GM18951 (cell line): ENCODE results near the gene ANHX.
"Not testable (repeated sequence)": the region's sequence is repeated elsewhere in the genome, so short reads cannot be mapped to it uniquely, and the experiment has no call there.

ENCODE experiments used
- POLR2A ChIP-seq: IDR thresholded peaks from 4 replicates; pipeline ENCODE4 v1.6.1; 2011; ENCODE audit warnings: mild to moderate bottlenecking; ENCODE audit not compliant: insufficient read length, insufficient read depth; ENCODE audit errors: extremely low read depth
- in situ Hi-C: fragments of 300-500 bp; cut with MboI; formaldehyde crosslinking; loops from one replicate; pipeline ENCODE4 v1.12.0; 2022; ENCODE audit warnings: low sequenced_read_pairs, mixed read lengths, inconsistent platforms; ENCODE audit not compliant: unreplicated experiment

Gene ANHX

DNA sequence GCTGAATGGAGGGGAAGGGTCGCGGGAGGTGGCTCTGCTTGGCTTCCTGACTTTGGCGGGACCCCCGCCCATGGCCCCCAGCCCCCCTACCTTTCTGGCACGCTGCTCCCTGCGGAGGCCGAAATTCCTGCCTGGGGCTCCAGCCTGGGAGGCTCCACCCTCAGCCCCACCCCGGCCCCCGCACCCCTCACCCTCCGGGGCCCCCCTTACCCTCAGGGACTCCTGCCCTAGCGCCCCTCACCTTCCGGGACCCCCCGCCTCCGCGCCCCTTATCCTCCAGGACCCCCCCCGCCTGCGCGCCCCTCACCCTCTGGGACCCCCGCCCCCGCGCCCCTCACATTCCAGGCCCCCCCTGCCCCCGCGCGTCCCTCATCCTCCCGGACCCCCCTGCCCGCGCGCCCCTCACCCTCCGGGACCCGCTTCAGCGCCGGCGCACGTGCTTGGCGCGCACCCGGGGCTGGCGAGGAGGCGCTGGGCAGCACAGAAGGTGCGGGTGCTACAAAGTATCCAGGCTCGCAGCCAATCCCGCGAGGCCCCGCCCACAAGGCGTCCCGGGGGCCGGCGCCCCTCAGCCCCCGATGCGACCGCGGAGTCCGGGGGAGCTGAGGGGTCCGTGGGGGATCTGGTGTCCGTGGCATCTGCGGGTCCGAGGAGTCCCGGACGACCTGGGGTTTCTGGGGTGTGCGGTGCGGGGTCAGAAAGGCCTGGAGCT, at the start of gene ANHX:
Gene ANHX, minus strand, starts transcription at position 477 of the 712 bp plus-strand sequence. CDS start 1,521 bp downstream, outside the sequence.
- in situ Hi-C loops: no loop called here
- TF ChIP-seq POLR2A: no peak

GRCh38 chr12:133264668-133265067, 29.0 kb upstream of the ANHX start:
- in situ Hi-C loops: not testable (repeated sequence)

DNA sequence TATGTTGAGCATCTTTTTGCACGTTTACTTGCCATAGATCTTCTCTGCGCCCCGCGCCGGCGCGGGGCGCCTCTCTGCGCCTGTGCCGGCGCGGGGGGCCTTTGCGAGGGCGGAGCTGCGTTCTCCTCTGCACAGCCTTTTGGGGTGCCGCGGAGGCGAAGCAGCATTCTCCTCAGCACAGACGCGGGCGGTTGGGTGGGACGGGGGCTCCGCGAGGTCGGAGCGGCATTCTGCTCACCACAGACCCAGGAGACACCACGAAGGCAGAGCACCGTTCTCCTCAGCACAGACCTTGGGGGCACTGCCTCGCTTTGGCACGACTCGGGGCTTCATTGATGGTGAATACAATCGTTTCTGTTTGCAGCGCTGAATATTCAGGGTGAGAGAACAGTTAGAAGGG, 28.5 kb upstream of the ANHX start:
- in situ Hi-C loops: no loop called here
- no peak for TF ChIP-seq POLR2A

DNA sequence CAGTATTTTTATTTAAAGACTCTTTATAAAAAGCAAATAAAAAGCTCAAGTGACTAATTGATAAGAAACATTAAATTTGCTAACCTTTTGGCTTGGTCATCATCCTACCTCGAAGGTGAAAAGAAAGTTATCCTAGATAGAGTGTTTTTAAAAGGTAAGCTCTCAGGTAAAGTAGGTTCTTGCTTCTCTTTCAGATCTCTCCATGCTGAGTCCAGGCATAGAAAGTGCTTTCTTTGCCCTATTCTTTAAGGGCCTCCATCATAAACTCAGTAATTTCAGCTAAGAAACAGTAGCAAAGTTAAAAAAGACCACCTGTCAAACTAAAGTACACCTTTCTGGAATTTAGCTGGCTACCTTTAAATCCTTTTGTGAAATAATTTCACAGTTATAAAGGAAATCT, 20.6 kb upstream of the ANHX start:
- TF ChIP-seq POLR2A: no peak
- in situ Hi-C loops: no loop called here

DNA sequence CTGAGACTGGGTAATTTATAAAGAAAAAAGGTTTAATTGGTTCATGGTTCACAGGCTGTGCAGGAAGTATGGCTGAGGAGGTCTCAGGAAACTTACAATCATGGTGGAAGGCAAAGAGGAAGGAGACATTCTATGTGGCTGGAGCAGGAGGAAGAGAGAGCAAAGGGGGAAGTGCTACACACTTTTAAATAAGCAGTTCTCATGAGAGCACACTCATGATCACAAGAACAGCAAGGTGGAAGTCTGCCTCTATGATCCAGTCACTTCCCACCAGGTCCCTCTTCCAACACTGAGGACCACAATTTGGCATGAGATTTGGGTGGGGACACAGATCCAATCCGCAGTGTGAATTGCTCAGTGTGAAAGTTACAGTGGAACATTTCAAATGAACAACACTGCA, 20.2 kb upstream of the ANHX start:
- in situ Hi-C loops: not testable (repeated sequence)

GRCh38 chr12:133251732-133252131, 16.1 kb upstream of the ANHX start:
- TF ChIP-seq POLR2A: no peak
- in situ Hi-C loops: no loop called here

GRCh38 chr12:133236556-133236955, 879 bp upstream of the ANHX start:
- in situ Hi-C loops: no loop called here
- no peak for TF ChIP-seq POLR2A

DNA sequence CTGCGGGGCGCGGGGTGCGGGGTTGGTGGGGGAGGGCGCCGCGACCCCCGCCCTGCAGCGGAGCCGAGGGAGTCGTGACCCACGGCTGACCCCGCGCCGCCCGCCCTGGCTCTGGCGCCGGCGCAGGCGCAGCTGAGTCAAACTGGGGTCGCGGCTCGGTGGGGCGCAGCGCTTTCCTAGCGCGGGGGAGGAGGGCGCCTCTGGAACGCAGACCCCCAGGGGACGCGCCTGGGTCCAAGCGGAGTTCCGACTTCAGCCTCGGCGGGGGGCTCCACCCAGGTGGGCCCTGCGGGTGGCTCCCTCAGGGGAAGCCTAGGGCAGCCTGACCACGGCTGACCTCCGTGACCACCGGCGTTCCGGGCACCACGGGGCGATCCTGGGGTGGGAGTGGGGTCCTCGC, 467 bp upstream of the ANHX start:
- in situ Hi-C loops: no loop called here
- TF ChIP-seq POLR2A: no peak

- no peak for TF ChIP-seq POLR2A
- in situ Hi-C loops: no loop called here
These were observed 706 bp downstream of the ANHX start for GRCh38 chr12:133234971-133235370.

GRCh38 chr12:133233993-133234564, 1.6 kb downstream of the ANHX start:
- in situ Hi-C loops: no loop called here
- no peak for TF ChIP-seq POLR2A

GRCh38 chr12:133233006-133233405, 2.7 kb downstream of the ANHX start:
- in situ Hi-C loops: no loop called here

DNA sequence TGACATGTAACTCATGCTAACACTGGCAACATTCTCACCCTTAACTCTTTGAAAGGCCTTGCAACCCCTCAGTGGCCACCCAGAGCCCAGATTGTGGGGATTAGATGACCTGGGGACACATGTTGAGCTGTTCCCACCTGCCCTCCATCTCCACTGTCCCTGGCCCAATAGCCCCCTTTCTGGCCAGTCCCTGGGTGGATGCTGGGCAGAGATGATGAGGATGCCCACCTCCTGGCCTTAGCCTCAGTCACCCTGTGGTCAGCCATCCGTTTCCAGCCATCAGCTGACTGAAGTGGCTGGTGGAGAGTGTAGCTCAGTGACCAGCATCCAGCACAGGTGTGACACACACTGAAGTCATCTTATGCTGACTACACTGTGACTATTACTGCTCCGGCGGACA, 4.7 kb downstream of the ANHX start:
- TF ChIP-seq POLR2A: no peak
- in situ Hi-C loops: no loop called here

More at GRCh38 chr12:133233006-133233405, 2.7 kb downstream of the ANHX start:
- TF ChIP-seq POLR2A: no peak

DNA sequence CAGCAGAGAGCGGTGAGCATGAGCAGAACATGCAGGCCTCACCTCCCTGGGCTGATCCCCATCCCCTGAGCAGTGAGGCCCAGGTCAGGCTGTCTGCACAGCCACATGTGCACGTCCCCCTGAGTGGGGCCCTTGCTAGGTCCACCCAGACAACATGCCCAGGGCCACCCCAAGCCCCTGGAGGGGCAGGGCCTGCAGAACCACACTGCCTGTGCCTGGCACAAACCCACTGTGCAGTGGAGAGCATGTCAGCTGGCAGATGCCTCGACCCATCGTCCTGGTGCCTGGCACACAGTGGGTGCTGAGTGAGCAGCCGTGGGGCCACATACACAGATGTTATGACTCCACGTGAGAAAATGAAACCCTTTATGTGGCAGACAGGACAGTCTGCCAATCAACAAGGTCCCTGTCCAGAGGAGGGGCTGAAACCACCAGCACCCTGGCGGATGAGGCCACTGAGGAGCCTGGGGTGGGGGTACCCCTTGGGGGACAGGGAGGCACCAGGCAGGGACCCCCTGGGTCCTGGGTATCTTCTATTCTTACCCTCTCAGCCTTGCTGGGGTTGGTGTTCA, 8.3 kb downstream of the ANHX start:
- no peak for TF ChIP-seq POLR2A
- in situ Hi-C loops: no loop called here

GRCh38 chr12:133226690-133227089, 9.0 kb downstream of the ANHX start:
- in situ Hi-C loops: no loop called here

More at GRCh38 chr12:133226690-133227089, 9.0 kb downstream of the ANHX start:
- no peak for TF ChIP-seq POLR2A
